ENCODE measurements around the gene PCYT1B.

The PCYT1B gene

GRCh38 chrX:24561121-24561520 is 86.0 kb downstream of the PCYT1B start:
- Histone ChIP-seq H3K4me3 (ENCODE audit: low read depth, low read length) (no peak overlapping the region), H3K9me3 (ENCODE audit: control insufficient read depth, insufficient read depth, low read depth, low read length) (no peaks in the 10 kb centered on the region), H3K27ac (ENCODE audit: extremely low read depth, low read depth, low read length) (no peak overlapping the region), H3K4me1 (ENCODE audit: control insufficient read depth, insufficient read depth, low read length) (no peaks in the 10 kb centered on the region), H3K36me3 (ENCODE audit: control insufficient read depth in 2 of 2, insufficient read depth in 1 of 2, low read length in 2 of 2) (no peaks in the 10 kb centered on the region)
- POLR2A ChIA-PET, result no interaction called here
- TF ChIP-seq ZNF654 (tag by site-specific recombination; IDR thresholded peaks at IDR 0.05; ENCODE audit: low read depth) (peak; percentile 59), ZNF76 (tag by site-specific recombination; IDR thresholded peaks at IDR 0.05; ENCODE audit: borderline replicate concordance, low read depth) (no peak)
- CTCF ChIA-PET, result interaction anchor here (0.6 to 2.2 kb wide), 11 partner anchors 10 to 255 kb away, joined by 3 to 18 read pairs (median 5); no protein-coding TSS in a partner anchor

GRCh38 chrX:24553011-24553410 is 94.1 kb downstream of the PCYT1B start:
- no peaks in the 10 kb centered on the region for H3K36me3 ChIP-seq (ENCODE audit: control insufficient read depth in 2 of 2, insufficient read depth in 1 of 2, low read length in 2 of 2)
- CTCF ChIA-PET, result interaction anchor here (0.6 to 1.8 kb wide), 4 partner anchors 20 to 200 kb away, joined by 3 to 6 read pairs (median 4); no protein-coding TSS in a partner anchor
- no peaks in the 10 kb centered on the region for H3K9me3 ChIP-seq (ENCODE audit: control insufficient read depth, insufficient read depth, low read depth, low read length)
- H3K4me3 ChIP-seq (ENCODE audit: low read depth, low read length), result no peak overlapping the region
- TF ChIP-seq, protein P1, sequence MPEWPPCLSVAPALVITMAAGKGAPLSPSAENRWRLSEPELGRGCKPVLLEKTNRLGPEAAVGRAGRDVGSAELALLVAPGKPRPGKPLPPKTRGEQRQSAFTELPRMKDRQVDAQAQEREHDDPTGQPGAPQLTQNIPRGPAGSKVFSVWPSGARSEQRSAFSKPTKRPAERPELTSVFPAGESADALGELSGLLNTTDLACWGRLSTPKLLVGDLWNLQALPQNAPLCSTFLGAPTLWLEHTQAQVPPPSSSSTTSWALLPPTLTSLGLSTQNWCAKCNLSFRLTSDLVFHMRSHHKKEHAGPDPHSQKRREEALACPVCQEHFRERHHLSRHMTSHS (tag by site-specific recombination; IDR thresholded peaks at IDR 0.05), result no peak
- no peak for TF ChIP-seq ZNF354C (tag by site-specific recombination; IDR thresholded peaks at IDR 0.05; ENCODE audit: borderline replicate concordance, low read depth)
- TF ChIP-seq, protein P2, sequence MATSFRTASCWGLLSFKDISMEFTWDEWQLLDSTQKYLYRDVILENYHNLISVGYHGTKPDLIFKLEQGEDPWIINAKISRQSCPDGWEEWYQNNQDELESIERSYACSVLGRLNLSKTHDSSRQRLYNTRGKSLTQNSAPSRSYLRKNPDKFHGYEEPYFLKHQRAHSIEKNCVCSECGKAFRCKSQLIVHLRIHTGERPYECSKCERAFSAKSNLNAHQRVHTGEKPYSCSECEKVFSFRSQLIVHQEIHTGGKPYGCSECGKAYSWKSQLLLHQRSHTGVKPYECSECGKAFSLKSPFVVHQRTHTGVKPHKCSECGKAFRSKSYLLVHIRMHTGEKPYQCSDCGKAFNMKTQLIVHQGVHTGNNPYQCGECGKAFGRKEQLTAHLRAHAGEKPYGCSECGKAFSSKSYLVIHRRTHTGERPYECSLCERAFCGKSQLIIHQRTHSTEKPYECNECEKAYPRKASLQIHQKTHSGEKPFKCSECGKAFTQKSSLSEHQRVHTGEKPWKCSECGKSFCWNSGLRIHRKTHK (tag by site-specific recombination; IDR thresholded peaks at IDR 0.05), result no peak
- TF ChIP-seq, protein P3, sequence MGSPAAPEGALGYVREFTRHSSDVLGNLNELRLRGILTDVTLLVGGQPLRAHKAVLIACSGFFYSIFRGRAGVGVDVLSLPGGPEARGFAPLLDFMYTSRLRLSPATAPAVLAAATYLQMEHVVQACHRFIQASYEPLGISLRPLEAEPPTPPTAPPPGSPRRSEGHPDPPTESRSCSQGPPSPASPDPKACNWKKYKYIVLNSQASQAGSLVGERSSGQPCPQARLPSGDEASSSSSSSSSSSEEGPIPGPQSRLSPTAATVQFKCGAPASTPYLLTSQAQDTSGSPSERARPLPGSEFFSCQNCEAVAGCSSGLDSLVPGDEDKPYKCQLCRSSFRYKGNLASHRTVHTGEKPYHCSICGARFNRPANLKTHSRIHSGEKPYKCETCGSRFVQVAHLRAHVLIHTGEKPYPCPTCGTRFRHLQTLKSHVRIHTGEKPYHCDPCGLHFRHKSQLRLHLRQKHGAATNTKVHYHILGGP (tag by site-specific recombination; IDR thresholded peaks at IDR 0.05), result no peak
- no peak for TF ChIP-seq ZBTB44 (tag by site-specific recombination; IDR thresholded peaks at IDR 0.05)
- no peak for TF ChIP-seq WT1 (tag by site-specific recombination; IDR thresholded peaks at IDR 0.05)
- TF ChIP-seq ZNF571 (tag by site-specific recombination; IDR thresholded peaks at IDR 0.05), result no peak
- TF ChIP-seq ZEB2 (tag by site-specific recombination; IDR thresholded peaks at IDR 0.05), result no peak
- TF ChIP-seq ZNF404 (tag by site-specific recombination; IDR thresholded peaks at IDR 0.05), result no peak
- TF ChIP-seq, protein P4, sequence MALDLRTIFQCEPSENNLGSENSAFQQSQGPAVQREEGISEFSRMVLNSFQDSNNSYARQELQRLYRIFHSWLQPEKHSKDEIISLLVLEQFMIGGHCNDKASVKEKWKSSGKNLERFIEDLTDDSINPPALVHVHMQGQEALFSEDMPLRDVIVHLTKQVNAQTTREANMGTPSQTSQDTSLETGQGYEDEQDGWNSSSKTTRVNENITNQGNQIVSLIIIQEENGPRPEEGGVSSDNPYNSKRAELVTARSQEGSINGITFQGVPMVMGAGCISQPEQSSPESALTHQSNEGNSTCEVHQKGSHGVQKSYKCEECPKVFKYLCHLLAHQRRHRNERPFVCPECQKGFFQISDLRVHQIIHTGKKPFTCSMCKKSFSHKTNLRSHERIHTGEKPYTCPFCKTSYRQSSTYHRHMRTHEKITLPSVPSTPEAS (tag by site-specific recombination; IDR thresholded peaks at IDR 0.05), result no peak
- TF ChIP-seq GLI2 (tag by site-specific recombination; IDR thresholded peaks at IDR 0.05; ENCODE audit: borderline replicate concordance, low read depth), result no peak
- TF ChIP-seq ZNF585B (tag by site-specific recombination; IDR thresholded peaks at IDR 0.05), result no peak
- no peak for TF ChIP-seq GFI1B (tag by site-specific recombination; IDR thresholded peaks at IDR 0.05)
- no peak for TF ChIP-seq SALL2 (tag by site-specific recombination; IDR thresholded peaks at IDR 0.05; ENCODE audit: borderline replicate concordance)
- H3K27ac ChIP-seq (ENCODE audit: extremely low read depth, low read depth, low read length), result no peak overlapping the region
- POLR2A ChIA-PET, result no interaction called here
- H3K4me1 ChIP-seq (ENCODE audit: control insufficient read depth, insufficient read depth, low read length), result no peaks in the 10 kb centered on the region
